Measurements from ENCODE around the gene COL25A1. TPM values are rescaled to one million over a fixed set of nuclear protein-coding genes. Genes with fewer than 3 reads are reported as not detected.

The COL25A1 gene
- total RNA-seq, 1 experiment from 2014 or later = not detected

- BruUV-seq (replicated peaks) = no TSS peak
- CTCF ChIA-PET = no interaction called here
Measured at GRCh38 chr4:109043286-109043685, 259.2 kb downstream of the COL25A1 start.

GRCh38 chr4:109041463-109042360 is 260.7 kb downstream of the COL25A1 start:
- Histone ChIP-seq H3K36me3 (ENCODE audit: control insufficient read depth in 1 of 2, insufficient read depth in 2 of 2, low read length in 2 of 2) (no peaks in the 10 kb centered on the region), H3K4me2 (ENCODE audit: low read length) (no peak overlapping the region), H3K9me2 (ENCODE audit: insufficient read depth) (no peaks in the 10 kb centered on the region), H3K9ac (ENCODE audit: low read length) (no peak overlapping the region), H2AFZ (ENCODE audit: low read depth, low read length, poor library complexity, severe bottlenecking) (no peak overlapping the region), H3K27me3 (ENCODE audit: insufficient read depth, low read length) (peaks cover 73% of the 10 kb centered on the region), H4K20me1 (ENCODE audit: insufficient read depth) (no peaks in the 10 kb centered on the region; the same call in 1 of the 2 replicates), H3K79me2 (ENCODE audit: insufficient read depth, low read length) (no peaks in the 10 kb centered on the region), H3K4me3 (replicated peaks in 1 of 2; ENCODE audit: low read depth in 1 of 2, low read length in 2 of 2) (no peak overlapping the region), H3K9me3 (ENCODE audit: control insufficient read depth in 1 of 2, insufficient read depth in 1 of 2, low read depth in 1 of 2, low read length in 2 of 2) (no peaks in the 10 kb centered on the region), H3K4me1 (ENCODE audit: control insufficient read depth in 1 of 2, insufficient read depth in 2 of 2, low read length in 2 of 2) (no peaks in the 10 kb centered on the region), H3K27ac (ENCODE audit: low read depth, low read length) (no peak overlapping the region)
- ChIA-PET RAD21 (ENCODE audit: low non-redundant PET in 1 of 2, low total read pairs in 2 of 2, uncharacterized antibody in 2 of 2, unreplicated experiment in 2 of 2) (no interaction called here), POLR2A (no interaction called here), CTCF (no interaction called here)
- DNase-seq (ENCODE audit: low read depth, low spot score) = no peak
- no TSS peak for BruUV-seq (replicated peaks)
- intact Hi-C loops (cut with micrococcal nuclease) = no loop called here
- ATAC-seq = no peak
- TF ChIP-seq TCF7L2 (IDR thresholded peaks at IDR 0.05; ENCODE audit: borderline replicate concordance, extremely low read depth, insufficient read depth, insufficient read length) = no peak
- no peak for TF ChIP-seq SIN3A (IDR thresholded peaks at IDR 0.05; ENCODE audit: low read depth)
- TF ChIP-seq POLR2A (IDR thresholded peaks at IDR 0.05; ENCODE audit: borderline replicate concordance, extremely low read depth, insufficient read depth, insufficient read length) = no peak
- TF ChIP-seq EZH2 (IDR thresholded peaks at IDR 0.05) = no peak
- no peak for TF ChIP-seq SRF (IDR thresholded peaks at IDR 0.05; ENCODE audit: low read depth)
- TF ChIP-seq ATF3 (IDR thresholded peaks at IDR 0.05) = no peak
- no peak for TF ChIP-seq POLR2AphosphoS5 (IDR thresholded peaks at IDR 0.05; ENCODE audit: low read depth, low read length)
- no peak for TF ChIP-seq YY1 (IDR thresholded peaks at IDR 0.05; ENCODE audit: extremely low read depth, insufficient replicate concordance, low read depth, low read length)
- TF ChIP-seq ZBTB33 (IDR thresholded peaks at IDR 0.05; ENCODE audit: extremely low read depth, insufficient replicate concordance, low read length) = no peak

More at GRCh38 chr4:109043286-109043685, 259.2 kb downstream of the COL25A1 start:
- no peak overlapping the region for H3K4me3 ChIP-seq (replicated peaks in 1 of 2; ENCODE audit: low read depth in 1 of 2, low read length in 2 of 2)
- POLR2A ChIA-PET = no interaction called here
- no peaks in the 10 kb centered on the region for H3K9me2 ChIP-seq (ENCODE audit: insufficient read depth)
- TF ChIP-seq JUND (IDR thresholded peaks at IDR 0.05) (no peak), CBX3 (IDR thresholded peaks at IDR 0.05; ENCODE audit: low read depth) (no peak), ZFX (IDR thresholded peaks at IDR 0.05) (no peak), EZH2 (IDR thresholded peaks at IDR 0.05) (no peak), TCF7L2 (IDR thresholded peaks at IDR 0.05; ENCODE audit: borderline replicate concordance, extremely low read depth, insufficient read depth, insufficient read length) (no peak), MAX (IDR thresholded peaks at IDR 0.05) (no peak)
- no peaks in the 10 kb centered on the region for H3K36me3 ChIP-seq (ENCODE audit: control insufficient read depth in 1 of 2, insufficient read depth in 2 of 2, low read length in 2 of 2)
- H4K20me1 ChIP-seq (ENCODE audit: insufficient read depth) = no peaks in the 10 kb centered on the region; the same call in 1 of the 2 replicates
- no peak for ATAC-seq
- no peak overlapping the region for H3K9ac ChIP-seq (ENCODE audit: low read length)
- H3K27ac ChIP-seq (ENCODE audit: low read depth, low read length) = no peak overlapping the region
- H3K79me2 ChIP-seq (ENCODE audit: insufficient read depth, low read length) = no peaks in the 10 kb centered on the region
- DNase-seq (ENCODE audit: low read depth, low spot score) = no peak
- RAD21 ChIA-PET (ENCODE audit: low non-redundant PET in 1 of 2, low total read pairs in 2 of 2, uncharacterized antibody in 2 of 2, unreplicated experiment in 2 of 2) = no interaction called here
- H3K27me3 ChIP-seq (ENCODE audit: insufficient read depth, low read length) = peaks cover 67% of the 10 kb centered on the region
- no peaks in the 10 kb centered on the region for H3K9me3 ChIP-seq (ENCODE audit: control insufficient read depth in 1 of 2, insufficient read depth in 1 of 2, low read depth in 1 of 2, low read length in 2 of 2)
- no peak overlapping the region for H3K4me2 ChIP-seq (ENCODE audit: low read length)
- H3K4me1 ChIP-seq (ENCODE audit: control insufficient read depth in 1 of 2, insufficient read depth in 2 of 2, low read length in 2 of 2) = no peaks in the 10 kb centered on the region
- H2AFZ ChIP-seq (ENCODE audit: low read depth, low read length, poor library complexity, severe bottlenecking) = no peak overlapping the region
- intact Hi-C loops (cut with micrococcal nuclease) = no loop called here
